Right lobe of liver (tissue), 4 donors: ENCODE measurements around the gene PHTF1.

ENCODE experiments used
- POLR2A ChIP-seq: fragments of 450-650 bp; IDR thresholded peaks from one replicate; pipeline ENCODE4 v1.6.1; 2017; ENCODE audit warnings: antibody characterized with exemption, mild to moderate bottlenecking
- TF ChIP-seq, protein P1 (sequence below), 4 donors: fragments of 200-600 bp in 3 of 4; fragments of 450-650 bp in 1 of 4; IDR thresholded peaks; one replicate each; pipeline versions ENCODE4 v1.5.1 to v1.8.0; 2016 to 2022; ENCODE audit warnings: antibody characterized with exemption in 4 of 4, mild to moderate bottlenecking in 2 of 4
- donor health status: DM: no; HTN: no; CAD: no.
- donor health status: DM: no; HTN: no; CAD: no.
- donor health status: DM: no; HTN: yes; CAD: no.

DNA sequence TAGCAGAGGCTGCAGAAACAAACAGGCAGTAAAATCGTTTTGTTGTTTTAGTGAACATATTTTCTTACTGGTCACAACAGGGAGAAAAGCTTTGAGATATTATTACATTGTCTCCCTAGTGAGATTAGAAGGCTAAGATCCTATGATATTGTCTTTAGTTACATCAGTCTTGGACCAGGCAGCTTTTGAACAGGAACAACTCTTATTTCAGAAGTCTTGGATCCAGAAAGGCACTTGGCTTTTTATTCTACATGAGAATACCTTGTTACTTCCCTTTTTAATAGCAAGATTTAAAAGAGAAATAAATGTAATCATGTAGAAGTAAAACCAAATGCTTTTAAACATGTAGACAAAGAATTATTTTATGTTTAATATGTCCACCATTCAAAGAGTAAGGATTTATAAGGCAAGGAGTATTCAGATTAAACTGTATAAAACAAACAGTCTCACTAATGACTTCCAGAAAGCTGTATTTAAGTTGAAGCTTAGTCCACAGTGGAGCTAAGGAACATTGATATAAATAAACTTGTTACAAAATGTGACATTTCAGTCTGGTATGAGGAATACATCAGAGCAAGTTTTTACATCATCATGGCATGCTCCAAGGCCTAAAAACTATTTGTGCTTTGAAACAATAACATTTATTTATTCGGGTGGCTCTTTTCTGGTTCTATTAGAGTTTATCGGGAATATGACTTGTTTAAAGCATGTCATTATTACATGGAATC, 72.2 kb downstream of the PHTF1 start:
- TF ChIP-seq POLR2A = no peak
- TF ChIP-seq, protein P1, sequence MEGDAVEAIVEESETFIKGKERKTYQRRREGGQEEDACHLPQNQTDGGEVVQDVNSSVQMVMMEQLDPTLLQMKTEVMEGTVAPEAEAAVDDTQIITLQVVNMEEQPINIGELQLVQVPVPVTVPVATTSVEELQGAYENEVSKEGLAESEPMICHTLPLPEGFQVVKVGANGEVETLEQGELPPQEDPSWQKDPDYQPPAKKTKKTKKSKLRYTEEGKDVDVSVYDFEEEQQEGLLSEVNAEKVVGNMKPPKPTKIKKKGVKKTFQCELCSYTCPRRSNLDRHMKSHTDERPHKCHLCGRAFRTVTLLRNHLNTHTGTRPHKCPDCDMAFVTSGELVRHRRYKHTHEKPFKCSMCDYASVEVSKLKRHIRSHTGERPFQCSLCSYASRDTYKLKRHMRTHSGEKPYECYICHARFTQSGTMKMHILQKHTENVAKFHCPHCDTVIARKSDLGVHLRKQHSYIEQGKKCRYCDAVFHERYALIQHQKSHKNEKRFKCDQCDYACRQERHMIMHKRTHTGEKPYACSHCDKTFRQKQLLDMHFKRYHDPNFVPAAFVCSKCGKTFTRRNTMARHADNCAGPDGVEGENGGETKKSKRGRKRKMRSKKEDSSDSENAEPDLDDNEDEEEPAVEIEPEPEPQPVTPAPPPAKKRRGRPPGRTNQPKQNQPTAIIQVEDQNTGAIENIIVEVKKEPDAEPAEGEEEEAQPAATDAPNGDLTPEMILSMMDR (IDR thresholded peaks at IDR 0.05) = no peak
